GM12874 (cell line): ENCODE data around the gene RGS10.

Experiments used
- CTCF ChIP-seq: IDR thresholded peaks from 2 replicates; pipeline ENCODE4 v1.5.1; 2011; ENCODE audit warnings: low read depth, mild to moderate bottlenecking, control low read depth, low read length, moderate library complexity; ENCODE audit not compliant: insufficient read depth

RGS10 gene

GRCh38 chr10:119555178-119555784 is 12.8 kb upstream of the RGS10 start:
- no peak for TF ChIP-seq CTCF

- no peak for TF ChIP-seq CTCF
These were observed 8.3 kb upstream of the RGS10 start for GRCh38 chr10:119550827-119551226.

GRCh38 chr10:119549247-119549999 is 6.9 kb upstream of the RGS10 start:
- TF ChIP-seq CTCF = no peak

GRCh38 chr10:119546009-119546408 is 3.5 kb upstream of the RGS10 start:
- no peak for TF ChIP-seq CTCF

- TF ChIP-seq CTCF = no peak
These were observed 2.8 kb upstream of the RGS10 start for GRCh38 chr10:119545310-119545709.

- no peak for TF ChIP-seq CTCF
These were observed 1.5 kb upstream of the RGS10 start for GRCh38 chr10:119543814-119544642.
